Hepatocyte (in vitro differentiated cells): ENCODE data around the gene WNT4.

ENCODE experiments used
- CTCF ChIP-seq: fragments of 200-600 bp; sonication (generic); IDR thresholded peaks from 2 replicates; pipeline ENCODE4 v1.5.1; 2016; ENCODE audit warnings: antibody characterized with exemption, mild to moderate bottlenecking; ENCODE audit not compliant: poor library complexity
- EZH2 ChIP-seq: fragments of 200-600 bp; sonication (generic); IDR thresholded peaks from 2 replicates; pipeline ENCODE4 v1.6.1; 2016; ENCODE audit warnings: antibody characterized with exemption, mild to moderate bottlenecking, borderline replicate concordance
- EZH2phosphoT487 ChIP-seq: fragments of 200-600 bp; sonication (generic); IDR thresholded peaks from one replicate; pipeline ENCODE4 v1.6.1; 2018; ENCODE audit warnings: antibody characterized with exemption, mild to moderate bottlenecking, low read depth, moderate library complexity; ENCODE audit not compliant: unreplicated experiment, severe bottlenecking

GRCh38 chr1:22093513-22093912 is 49.4 kb downstream of the WNT4 start:
- TF ChIP-seq CTCF (no peak), EZH2 (no peak), EZH2phosphoT487 (no peak)
